ENCODE measurements around the gene KCNK2. TPM values are rescaled to one million over a fixed set of nuclear protein-coding genes. Genes with fewer than 3 reads are reported as not detected.
A peak's percentile ranks its signal among the peaks of the same experiment; 100 is the strongest.

Gene KCNK2
- total RNA-seq, 1 experiment from 2014 or later = 0.44 TPM

- no peak overlapping the region for H3K27ac ChIP-seq (ENCODE audit: insufficient read length, low read depth, low read length)
- H2BK120ac ChIP-seq (ENCODE audit: low read depth, low read length, poor library complexity, severe bottlenecking) = no peak overlapping the region
- no CpG with 5 or more reads among the region's 5 CpGs for WGBS (ENCODE audit: extremely low coverage, insufficient read length, low lambda C conversion rate)
- no peak for DNase-seq
- no peaks in the 10 kb centered on the region for H4K20me1 ChIP-seq (ENCODE audit: control insufficient read depth, insufficient read depth, insufficient read length)
- no peak overlapping the region for H3T11ph ChIP-seq (ENCODE audit: low read length)
- no peak overlapping the region for H3K18ac ChIP-seq (ENCODE audit: insufficient read length, low read depth, low read length)
- peaks cover 0 to 2% (median 0%) of the 10 kb centered on the region in 3 experiments; a peak in 2 of 7 replicates for H3K36me3 Mint-ChIP-seq (ENCODE audit: insufficient read depth in 1 of 3, low read depth in 3 of 3)
- no peak overlapping the region for H2AK5ac ChIP-seq (ENCODE audit: insufficient read length, low read length)
- H3K9me3 Mint-ChIP-seq = peaks cover 4 to 9% of the 10 kb centered on the region in 2 experiments; a peak in 3 of 5 replicates
- H3K56ac ChIP-seq (ENCODE audit: insufficient read length, low read depth, low read length) = no peak overlapping the region
- no peaks in the 10 kb centered on the region for H3K23me2 ChIP-seq (ENCODE audit: insufficient read length, low read depth, low read length, poor library complexity, severe bottlenecking)
- H3K23ac ChIP-seq (ENCODE audit: insufficient read length, low read depth, low read length) = no peak overlapping the region
- H3K79me2 ChIP-seq (ENCODE audit: insufficient read depth, low read length) = no peaks in the 10 kb centered on the region
- H2AFZ ChIP-seq (ENCODE audit: low read length) = no peak overlapping the region
- H3K27me3 Mint-ChIP-seq (ENCODE audit: low read depth) = no peaks in the 10 kb centered on the region
- H3K79me1 ChIP-seq (ENCODE audit: insufficient read depth, low read depth, low read length, poor library complexity, severe bottlenecking) = no peaks in the 10 kb centered on the region
- H3K4ac ChIP-seq (ENCODE audit: low read depth, low read length) = no peak overlapping the region
- H3K4me1 Mint-ChIP-seq = peaks cover 10 to 30% of the 10 kb centered on the region in 2 experiments
- no peaks in the 10 kb centered on the region for H3K27me3 ChIP-seq (ENCODE audit: insufficient read depth, low read length)
- H3K9me3 ChIP-seq (ENCODE audit: control insufficient read depth, low read depth, low read length) = no peaks in the 10 kb centered on the region
- H3K4me1 ChIP-seq (ENCODE audit: insufficient read depth, low read length) = peaks cover 2% of the 10 kb centered on the region; the same call in 1 of the 2 replicates
- H2BK20ac ChIP-seq (ENCODE audit: low read depth, low read length, poor library complexity, severe bottlenecking) = no peak overlapping the region
- no peak overlapping the region for H3K14ac ChIP-seq (ENCODE audit: insufficient read depth, low read length)
- no peak overlapping the region for H4K8ac ChIP-seq (replicated peaks; ENCODE audit: insufficient read length, low read depth, low read length)
- no peak overlapping the region for H3K9ac ChIP-seq (ENCODE audit: extremely low read depth, insufficient read length, low read length)
- TF ChIP-seq CTCF (conservative IDR thresholded peaks at IDR 0.05) = no peak
- H3K4me2 ChIP-seq (ENCODE audit: insufficient read depth, insufficient read length, low read length) = no peak overlapping the region
- no peak overlapping the region for H2BK5ac ChIP-seq (ENCODE audit: insufficient read length, low read length)
- H2BK15ac ChIP-seq (ENCODE audit: low read depth, low read length) = no peak overlapping the region
- no peak overlapping the region for H3K4me3 Mint-ChIP-seq
- H4K91ac ChIP-seq (ENCODE audit: insufficient read length, low read depth, low read length) = no peak overlapping the region
- H2BK12ac ChIP-seq (ENCODE audit: insufficient read length, low read depth, low read length) = no peak overlapping the region
- H4K5ac ChIP-seq (ENCODE audit: insufficient read length, low read depth, low read length) = no peak overlapping the region
- H3K27ac Mint-ChIP-seq = peak overlapping the region in 1 of 3 experiments; percentile 17; a peak in 1 of 7 replicates
Observed at GRCh38 chr1:215260711-215261110, 178.2 kb downstream of the KCNK2 start.
